Pons (tissue), 1 donor: ENCODE measurements around the gene PRXL2A.
"Not testable (repeated sequence)": the region's sequence is repeated elsewhere in the genome, so short reads cannot be mapped to it uniquely, and the experiment has no call there.

Source experiments
- DNase-seq: peaks from one replicate; pipeline ENCODE4 v3.0.0-alpha.2; 2016; ENCODE audit warnings: low spot score

PRXL2A gene

DNA sequence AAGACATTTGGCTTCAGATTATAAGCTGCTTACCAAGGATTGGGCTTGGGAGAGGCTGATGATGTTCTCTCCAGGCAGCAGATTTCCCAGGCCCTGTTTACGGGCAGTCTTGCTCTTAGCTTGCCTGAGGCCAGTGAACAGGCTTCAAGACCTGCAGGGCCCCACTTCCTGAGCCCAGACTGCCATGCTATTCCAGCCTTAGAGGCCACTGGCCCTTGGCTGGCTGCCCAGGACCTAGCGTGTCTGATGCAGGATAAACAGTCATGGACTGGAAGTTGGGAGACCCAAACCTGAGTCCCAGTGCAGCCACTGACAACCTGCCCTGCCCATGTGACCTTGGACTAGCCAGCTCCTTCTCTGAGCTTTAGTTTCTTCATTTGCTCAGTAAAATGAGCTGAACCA, 2.9 kb downstream of the PRXL2A start:
- DNase-seq, result no peak

DNA sequence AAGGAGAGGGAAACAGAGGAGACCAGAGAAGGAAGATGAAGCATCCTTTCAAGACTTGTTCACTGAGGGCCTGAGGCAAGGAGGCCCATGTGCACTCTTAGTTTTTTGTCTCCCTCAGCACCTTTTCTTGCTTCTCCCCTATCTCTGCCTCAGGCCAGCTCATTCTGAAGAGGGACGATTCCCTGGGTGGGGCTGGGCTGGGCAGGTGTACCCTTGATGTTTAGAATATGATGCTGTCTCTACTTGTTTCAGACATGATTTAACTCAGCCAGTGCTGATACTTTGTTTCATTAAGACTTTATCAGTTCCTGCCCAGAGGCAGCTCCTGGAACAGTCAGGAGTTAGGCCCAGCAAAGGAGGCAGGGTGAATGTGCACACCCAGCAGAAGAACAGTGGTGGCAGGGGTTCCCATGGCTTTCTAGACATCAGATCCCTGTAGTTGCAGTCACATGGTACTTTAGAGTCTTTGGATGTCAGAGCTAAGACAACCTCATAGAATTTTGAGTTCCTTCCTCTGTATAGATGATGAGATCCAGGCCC, 3.4 kb downstream of the PRXL2A start:
- no peak for DNase-seq

- no peak for DNase-seq
These were observed 4.1 kb downstream of the PRXL2A start for GRCh38 chr10:80412486-80412885.

DNA sequence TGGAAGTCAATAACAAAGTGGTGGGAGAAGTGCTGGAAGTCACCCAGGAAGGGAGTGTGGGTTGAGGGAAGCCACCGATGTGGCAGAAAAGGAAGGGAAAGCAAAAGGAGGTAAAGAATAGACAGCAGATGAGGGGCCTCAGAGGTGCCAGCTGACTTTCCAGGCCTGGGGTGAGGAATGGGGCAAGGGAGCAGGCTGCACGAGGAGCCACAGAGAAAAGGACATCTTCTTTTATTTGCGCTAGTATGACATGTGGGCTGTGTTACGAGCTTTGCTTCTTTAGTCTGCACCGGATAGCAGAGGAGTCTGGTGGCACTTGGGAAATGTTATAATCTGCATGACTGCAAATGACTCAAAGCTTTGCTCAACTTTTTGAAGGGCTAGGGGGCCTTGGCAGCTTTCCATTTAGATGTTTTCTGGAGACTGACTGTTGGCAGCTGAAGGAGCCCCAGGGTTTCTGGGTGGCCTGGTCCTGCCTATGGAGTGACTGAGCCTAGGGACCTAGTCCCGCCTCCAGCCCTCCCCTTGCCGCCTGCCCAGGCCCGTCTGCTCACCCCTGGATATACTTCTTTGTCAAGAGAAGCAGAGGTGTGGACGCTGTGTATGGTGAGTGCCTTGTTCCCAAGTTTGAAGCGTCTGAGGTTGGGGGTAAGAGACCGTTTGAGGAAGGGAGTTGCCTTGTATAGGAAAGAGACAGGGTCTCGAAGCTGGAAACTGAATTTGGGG, 5.1 kb downstream of the PRXL2A start:
- DNase-seq, result no peak

- DNase-seq, result no peak
These were observed 6.0 kb downstream of the PRXL2A start for GRCh38 chr10:80414142-80414895.

- DNase-seq, result no peak
These were observed 7.6 kb downstream of the PRXL2A start for GRCh38 chr10:80415734-80416478.

DNA sequence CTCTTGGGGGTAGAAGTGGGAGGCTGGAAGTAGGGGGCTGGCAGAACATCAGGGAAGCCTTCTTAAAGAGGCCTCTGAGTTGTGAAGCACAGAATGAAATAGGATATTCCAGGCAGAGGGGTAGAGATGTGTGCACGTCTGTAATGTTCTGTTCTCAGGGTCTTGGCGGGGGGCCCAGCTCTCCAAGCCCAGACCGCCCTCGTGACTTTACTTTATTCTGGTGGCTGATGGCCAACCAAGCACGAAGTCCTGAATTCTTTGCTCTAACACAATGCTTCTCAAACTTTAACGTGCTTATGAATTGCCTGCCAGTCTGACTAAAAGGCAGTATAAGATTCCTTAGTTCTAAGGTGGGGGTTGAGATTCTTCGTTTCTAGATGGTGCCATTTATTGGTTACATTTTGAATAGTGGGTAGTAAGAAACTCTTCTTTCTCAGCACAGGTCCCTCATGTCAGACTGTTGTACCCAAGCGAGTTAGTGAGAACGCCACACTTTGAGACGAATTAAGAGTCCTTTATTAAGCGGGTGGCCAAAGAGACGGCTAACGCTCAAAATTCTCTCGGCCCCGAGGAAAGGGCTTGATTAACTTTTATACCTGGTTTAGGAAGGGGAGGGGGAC, 8.2 kb downstream of the PRXL2A start:
- no peak for DNase-seq

GRCh38 chr10:80417256-80417655, 8.9 kb downstream of the PRXL2A start:
- not testable (repeated sequence) for DNase-seq

DNA sequence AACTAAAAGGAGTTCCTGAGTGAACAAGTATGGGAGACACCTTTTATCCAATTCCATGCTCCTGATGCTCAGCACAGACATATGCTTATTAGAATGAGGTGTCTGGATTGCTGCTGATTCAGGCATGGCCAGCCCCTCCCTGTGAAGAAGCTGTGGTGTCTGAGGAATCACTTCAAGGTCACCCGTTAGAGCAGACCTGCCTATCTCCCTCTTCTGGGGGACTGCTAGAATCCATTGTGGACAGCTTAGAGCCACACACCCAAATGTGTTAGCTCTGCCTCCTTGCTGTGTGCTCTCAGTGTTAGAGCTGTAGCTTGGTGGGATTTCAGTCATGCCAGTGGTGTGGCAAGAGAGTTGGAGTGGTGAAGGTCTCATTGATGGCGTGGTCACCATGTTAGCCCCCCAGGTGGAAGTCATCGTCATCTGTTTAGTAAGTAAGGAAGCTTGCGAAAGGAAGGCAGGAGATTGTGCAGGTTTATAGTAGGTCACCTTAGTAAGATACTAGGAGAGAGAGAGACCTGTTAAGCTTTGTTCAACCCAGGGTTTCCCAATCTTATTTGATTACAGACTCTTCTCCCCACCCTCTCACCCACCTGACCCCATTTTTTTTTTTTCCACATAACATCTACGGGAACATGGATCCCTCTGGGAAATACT, 12.8 kb downstream of the PRXL2A start:
- no peak for DNase-seq

- no peak for DNase-seq
These were observed 13.6 kb downstream of the PRXL2A start for GRCh38 chr10:80421707-80422536.

GRCh38 chr10:80425901-80426300, 17.6 kb downstream of the PRXL2A start:
- no peak for DNase-seq

DNA sequence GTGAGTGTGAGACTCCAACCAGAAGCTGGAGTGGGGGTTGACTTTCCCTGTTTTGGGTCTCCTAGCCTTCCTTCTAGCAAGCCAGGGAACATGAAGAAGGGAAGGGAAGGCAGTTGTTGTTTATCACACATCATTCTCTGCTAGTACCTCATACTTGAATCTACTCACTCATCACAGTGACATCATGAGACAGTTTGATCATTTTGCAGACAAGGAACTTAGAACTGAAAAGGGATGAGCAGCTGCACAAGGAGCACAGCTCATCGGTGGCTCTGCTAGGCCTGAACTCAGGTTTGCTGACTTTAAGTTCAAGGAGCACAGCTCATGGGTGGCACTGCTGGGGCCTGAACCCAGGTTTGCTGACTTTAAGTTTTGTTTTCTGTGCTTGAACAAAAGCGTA, 19.2 kb downstream of the PRXL2A start:
- DNase-seq, result no peak

DNA sequence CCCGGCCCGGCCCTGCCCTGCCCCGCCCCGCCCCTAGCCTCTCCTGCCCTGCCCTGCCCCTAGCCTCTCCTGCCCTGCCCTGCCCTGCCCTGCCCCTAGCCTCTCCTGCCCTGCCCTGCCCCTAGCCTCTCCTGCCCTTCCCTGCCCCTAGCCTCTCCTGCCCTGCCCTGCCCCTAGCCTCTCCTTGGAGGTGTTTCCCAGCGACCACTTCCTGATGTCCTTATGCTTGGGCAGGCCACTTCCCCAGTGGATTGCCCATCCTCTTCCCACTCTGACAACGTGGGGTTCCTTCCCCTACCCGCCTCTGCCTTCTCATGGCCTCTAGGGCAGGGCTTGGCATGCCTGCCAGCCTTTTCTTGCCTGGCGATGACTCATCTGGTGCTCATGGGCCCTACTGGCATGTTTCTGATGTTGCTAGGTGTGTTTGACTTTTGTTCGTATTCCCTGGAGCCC, 21.2 kb downstream of the PRXL2A start:
- DNase-seq, result no peak

DNA sequence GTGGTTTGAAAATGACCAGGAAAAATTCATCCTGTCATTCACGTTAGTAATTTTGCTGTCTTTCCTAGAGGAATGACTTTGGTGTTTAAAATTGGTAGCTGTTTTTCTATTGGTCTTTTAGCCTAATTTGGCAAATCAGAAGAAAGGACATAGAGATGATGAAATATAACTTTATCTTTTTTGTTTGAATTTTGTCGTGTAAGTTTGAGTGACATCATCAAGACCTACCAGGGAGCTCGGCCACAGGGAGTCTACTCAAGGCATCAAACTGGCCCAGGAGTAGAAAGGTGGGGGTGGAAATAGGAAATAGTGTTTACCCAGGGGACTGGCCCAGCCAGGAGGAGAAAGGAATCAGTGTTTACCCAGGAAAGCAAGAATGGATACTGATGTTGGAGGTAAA, 24.8 kb downstream of the PRXL2A start:
- DNase-seq, result no peak

GRCh38 chr10:80436446-80437098, 28.2 kb downstream of the PRXL2A start:
- no peak for DNase-seq

- DNase-seq, result no peak
These were observed 28.9 kb downstream of the PRXL2A start for GRCh38 chr10:80437227-80437626.

GRCh38 chr10:80441831-80442230, 33.5 kb downstream of the PRXL2A start:
- DNase-seq, result no peak

GRCh38 chr10:80442879-80443278, 34.5 kb downstream of the PRXL2A start:
- no peak for DNase-seq

GRCh38 chr10:80443531-80443974, 35.2 kb downstream of the PRXL2A start:
- no peak for DNase-seq

DNA sequence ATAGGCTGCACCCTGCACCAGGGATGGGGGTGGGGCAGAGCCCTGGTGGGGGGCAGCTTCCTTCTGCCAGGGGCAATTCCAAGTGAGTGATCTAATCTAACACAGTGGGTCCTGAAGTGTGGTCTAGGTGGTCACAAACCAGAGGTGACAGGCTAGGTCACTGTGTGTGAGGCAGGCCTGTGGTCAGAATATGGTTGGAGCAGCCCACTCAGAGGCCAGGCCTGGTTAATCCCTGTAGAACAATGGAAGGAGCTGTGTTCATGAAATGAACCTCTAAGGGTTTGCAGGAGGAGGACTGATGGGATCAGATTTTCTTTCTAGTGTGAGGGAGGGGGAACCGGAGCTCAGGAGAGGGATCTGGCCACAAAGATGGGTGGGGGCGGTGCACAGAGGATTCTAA, 35.8 kb downstream of the PRXL2A start:
- no peak for DNase-seq
